ELF-1 (cell line): ENCODE data around the gene SBK2.
A peak's percentile ranks its signal among the peaks of the same experiment; 100 is the strongest.

Source experiments
- DNase-seq: peaks from one replicate; pipeline ENCODE4 v3.0.0-alpha.2; 2016; ENCODE audit warnings: low read depth, low spot score

Gene SBK2

GRCh38 chr19:55486043-55486970 is 50.6 kb downstream of the SBK2 start:
- DNase-seq, result peak; percentile 60

GRCh38 chr19:55485439-55486011 is 51.4 kb downstream of the SBK2 start:
- DNase-seq, result no peak

GRCh38 chr19:55484593-55485438 is 52.1 kb downstream of the SBK2 start, which contains the start of gene NAT14:
Gene NAT14, plus strand, starts transcription at chr19:55485188. Its CDS starts 521 bp downstream, at chr19:55485709.
- DNase-seq, result peak; percentile 93

- peak; percentile 71 for DNase-seq
Measured at GRCh38 chr19:55483706-55484592, 53.0 kb downstream of the SBK2 start.

GRCh38 chr19:55482967-55483705 is 53.8 kb downstream of the SBK2 start:
- no peak for DNase-seq

GRCh38 chr19:55482156-55482961 is 54.6 kb downstream of the SBK2 start:
- peak; percentile 53 for DNase-seq

- DNase-seq, result no peak
Measured at GRCh38 chr19:55481794-55482155, 55.2 kb downstream of the SBK2 start.

- DNase-seq, result peak; percentile 40
Measured at GRCh38 chr19:55481148-55481793, 55.7 kb downstream of the SBK2 start.

- DNase-seq, result no peak
Measured at GRCh38 chr19:55479451-55480230, 57.3 kb downstream of the SBK2 start.

- no peak for DNase-seq
Measured at GRCh38 chr19:55479045-55479444, 57.9 kb downstream of the SBK2 start.
